WI38 (cell line): Measurements from ENCODE around the gene THG1L.
"Not testable (repeated sequence)": the region's sequence is repeated elsewhere in the genome, so short reads cannot be mapped to it uniquely, and the experiment has no call there.

Source experiments
- H3K4me3 ChIP-seq: 2 replicates; pipeline ENCODE4 v1.5.1; 2011; ENCODE audit warnings: low read depth, mild to moderate bottlenecking, control low read depth, low read length
- TF ChIP-seq, protein P1 (sequence below): IDR thresholded peaks from 2 replicates; pipeline ENCODE4 v1.5.1; 2012; ENCODE audit warnings: low read depth, mild to moderate bottlenecking, control low read depth, low read length

THG1L gene

DNA sequence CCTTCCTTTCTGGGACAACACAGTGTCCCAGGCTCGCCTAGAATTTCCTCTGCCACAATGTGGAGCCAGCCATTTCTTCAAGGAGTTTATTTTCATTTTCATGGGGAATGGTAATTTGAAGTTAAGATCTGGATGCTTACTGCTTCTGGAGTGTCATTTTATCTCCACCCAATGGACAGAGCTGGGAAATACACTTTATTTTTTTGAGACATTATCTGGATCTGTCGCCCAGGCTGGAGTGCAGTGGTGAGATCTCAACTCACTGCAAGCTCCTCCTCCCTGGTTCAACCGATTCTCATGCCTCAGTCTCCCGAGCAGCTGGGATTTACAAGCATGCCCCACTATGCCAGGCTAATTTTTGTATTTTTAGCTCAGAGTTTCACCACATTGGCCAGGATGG lies 12.7 kb upstream of the THG1L start:
- no peak overlapping the region for H3K4me3 ChIP-seq
- TF ChIP-seq, protein P1, sequence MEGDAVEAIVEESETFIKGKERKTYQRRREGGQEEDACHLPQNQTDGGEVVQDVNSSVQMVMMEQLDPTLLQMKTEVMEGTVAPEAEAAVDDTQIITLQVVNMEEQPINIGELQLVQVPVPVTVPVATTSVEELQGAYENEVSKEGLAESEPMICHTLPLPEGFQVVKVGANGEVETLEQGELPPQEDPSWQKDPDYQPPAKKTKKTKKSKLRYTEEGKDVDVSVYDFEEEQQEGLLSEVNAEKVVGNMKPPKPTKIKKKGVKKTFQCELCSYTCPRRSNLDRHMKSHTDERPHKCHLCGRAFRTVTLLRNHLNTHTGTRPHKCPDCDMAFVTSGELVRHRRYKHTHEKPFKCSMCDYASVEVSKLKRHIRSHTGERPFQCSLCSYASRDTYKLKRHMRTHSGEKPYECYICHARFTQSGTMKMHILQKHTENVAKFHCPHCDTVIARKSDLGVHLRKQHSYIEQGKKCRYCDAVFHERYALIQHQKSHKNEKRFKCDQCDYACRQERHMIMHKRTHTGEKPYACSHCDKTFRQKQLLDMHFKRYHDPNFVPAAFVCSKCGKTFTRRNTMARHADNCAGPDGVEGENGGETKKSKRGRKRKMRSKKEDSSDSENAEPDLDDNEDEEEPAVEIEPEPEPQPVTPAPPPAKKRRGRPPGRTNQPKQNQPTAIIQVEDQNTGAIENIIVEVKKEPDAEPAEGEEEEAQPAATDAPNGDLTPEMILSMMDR: peak; percentile 26

DNA sequence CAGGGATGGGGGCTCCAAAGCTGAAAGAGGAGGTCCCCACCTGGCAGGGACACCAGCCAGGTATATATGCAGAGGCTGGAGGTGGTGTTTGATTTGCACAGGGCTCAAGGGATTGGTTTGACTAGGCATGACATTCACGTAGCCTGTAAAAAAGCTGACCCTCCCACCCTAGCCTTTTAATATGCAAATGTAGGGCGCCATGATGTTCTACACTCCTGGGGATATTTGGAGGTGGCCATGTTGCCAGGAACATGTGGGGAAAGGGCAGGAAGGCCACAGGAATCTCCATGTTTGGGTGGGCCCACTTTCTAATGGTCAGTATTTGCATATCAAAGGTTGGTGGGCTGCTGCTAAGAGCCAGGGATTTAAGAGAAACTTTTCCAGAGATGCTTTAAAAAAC lies 12.0 kb upstream of the THG1L start:
- TF ChIP-seq, protein P1: no peak
- no peak overlapping the region for H3K4me3 ChIP-seq

DNA sequence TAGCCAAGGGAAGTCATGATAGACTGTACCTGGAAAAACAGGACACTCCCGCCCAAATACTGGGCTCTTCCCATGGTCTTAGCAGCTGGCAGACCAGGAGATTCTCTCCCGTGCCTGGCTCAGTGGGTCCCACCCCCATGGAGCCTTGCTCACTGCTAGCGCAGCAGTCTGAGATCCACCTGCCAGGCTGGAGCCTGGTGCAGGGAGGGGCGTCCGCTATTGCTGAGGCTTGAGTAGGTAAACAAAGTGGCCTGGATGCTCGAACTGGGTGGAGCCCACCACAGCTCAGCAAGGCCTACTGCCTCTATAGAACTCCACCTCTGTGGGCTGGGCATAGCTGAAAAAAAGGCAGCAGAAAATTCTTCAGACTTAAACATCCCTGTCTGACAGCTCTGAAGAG lies 10.1 kb upstream of the THG1L start:
- H3K4me3 ChIP-seq: no peak overlapping the region
- TF ChIP-seq, protein P1: no peak

DNA sequence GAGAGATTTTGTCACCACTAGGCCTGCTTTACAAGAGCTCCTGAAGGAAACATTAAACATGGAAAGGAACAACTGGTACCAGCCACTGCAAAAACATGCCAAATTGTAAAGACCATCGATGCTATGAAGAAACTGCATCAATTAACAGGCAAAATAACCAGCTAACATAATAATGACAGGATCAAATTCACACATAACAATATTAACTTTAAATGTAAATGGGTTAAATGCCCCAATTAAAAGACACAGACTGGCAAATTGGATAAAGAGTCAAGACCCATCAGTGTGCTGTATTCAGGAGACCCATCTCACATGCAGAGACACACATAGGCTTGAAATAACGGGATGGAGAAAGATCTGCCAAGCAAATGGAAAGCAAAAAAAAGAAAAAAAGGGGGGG lies 8.3 kb upstream of the THG1L start:
- not testable (repeated sequence) for H3K4me3 ChIP-seq

DNA sequence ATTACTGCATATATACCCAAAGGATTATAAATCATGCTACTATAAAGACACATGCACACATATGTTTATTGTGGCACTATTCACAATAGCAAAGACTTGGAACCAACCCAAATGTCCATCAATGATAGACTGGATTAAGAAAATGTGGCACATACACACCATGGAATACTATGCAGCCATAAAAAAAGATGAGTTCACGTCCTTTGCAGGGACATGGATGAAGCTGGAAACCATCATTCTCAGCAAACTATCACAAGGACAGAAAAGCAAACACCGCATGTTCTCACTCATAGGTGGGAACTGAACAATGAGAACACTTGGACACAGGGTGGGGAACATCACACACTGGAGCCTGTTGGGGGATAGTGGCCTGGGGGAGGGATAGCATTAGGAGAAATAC lies 4.6 kb upstream of the THG1L start:
- H3K4me3 ChIP-seq: not testable (repeated sequence)

DNA sequence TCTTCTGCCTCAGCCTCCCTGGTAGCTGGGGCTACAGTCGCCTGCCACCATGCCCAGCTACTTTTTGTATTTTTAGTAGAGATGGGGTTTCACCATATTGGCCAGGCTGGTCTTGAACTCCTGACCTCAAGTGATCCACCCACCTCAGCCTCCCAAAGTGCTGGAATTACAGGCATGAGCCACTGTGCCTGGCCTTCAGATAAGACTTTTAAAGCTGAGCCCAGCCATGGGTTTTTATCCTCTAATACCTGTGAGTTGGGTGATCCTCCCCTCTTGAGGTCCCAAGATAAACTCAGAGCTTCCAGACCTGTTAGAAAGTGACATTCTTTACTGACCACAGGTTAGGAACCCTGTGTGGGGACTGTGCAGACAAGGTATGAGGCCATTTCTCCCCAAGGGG lies 3.4 kb upstream of the THG1L start:
- H3K4me3 ChIP-seq: not testable (repeated sequence)

DNA sequence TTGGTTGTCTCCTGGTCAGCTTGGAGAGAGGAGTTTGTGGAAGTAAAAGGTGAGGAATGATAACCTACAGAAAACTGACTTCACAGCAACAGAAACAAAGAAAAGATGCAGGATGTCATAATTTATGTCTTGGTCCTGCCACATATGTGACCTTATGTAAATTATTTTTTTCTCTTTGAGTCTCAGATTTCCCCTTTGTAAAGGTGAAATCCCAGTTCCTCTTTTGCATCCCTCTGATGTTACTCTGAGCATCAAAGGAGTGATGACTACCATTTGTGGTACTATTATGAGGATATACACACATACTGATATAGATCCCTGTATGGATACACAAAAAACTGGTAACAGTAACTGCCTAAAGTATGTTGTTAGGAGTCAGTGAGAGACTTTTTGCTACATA lies 1.4 kb upstream of the THG1L start:
- no peak overlapping the region for H3K4me3 ChIP-seq
- TF ChIP-seq, protein P1: no peak

DNA sequence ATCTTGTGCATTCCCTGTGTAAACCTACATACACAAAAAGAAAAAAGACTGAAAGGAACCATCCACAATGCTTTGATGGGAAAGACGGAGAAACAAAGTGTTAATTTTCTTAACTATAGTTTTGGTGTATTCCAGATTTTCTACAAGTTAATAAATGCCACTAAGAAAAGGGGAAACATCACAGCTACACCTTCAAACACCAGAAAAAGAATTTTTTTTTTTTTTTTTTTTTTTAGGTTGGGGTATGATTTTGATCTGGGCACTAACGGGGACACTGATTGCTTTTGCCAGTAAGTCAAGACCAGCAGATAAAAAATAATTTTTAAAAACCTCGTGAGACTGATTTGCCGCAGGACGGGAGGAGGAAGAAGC lies 334 bp upstream of the THG1L start:
- H3K4me3 ChIP-seq: peak overlapping the region; percentile 63
- TF ChIP-seq, protein P1: no peak

DNA sequence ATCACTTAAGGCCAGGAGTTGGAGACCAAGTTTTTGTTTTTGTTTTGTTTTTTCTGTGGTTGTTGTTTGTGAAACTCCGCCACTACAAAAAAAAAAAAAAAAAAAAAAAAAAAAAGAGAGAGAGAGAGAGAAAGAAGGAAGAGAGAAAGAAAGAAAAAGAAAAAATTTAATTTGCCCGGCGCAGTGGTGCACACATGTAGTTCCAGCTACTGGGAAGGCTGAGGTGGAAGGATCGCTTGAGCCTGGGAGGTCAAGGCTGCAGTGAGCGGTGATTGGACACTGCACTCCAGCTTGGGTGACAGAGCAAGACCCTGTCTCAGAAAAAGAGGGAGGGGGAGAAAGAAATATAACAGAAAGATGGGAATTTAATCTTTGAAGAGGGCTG lies 902 bp downstream of the THG1L start:
- peak overlapping the region; percentile 63 for H3K4me3 ChIP-seq
- TF ChIP-seq, protein P1: no peak
